Erythroblast (primary cell): ENCODE data around the gene MYO18A.
"Not testable (repeated sequence)": the region's sequence is repeated elsewhere in the genome, so short reads cannot be mapped to it uniquely, and the experiment has no call there.

Experiments
- DNase-seq, 2 experiments: peaks; one replicate each; lab custom pipeline; 2025; lab: John Stamatoyannopoulos, UW
- GATA1 ChIP-seq: IDR thresholded peaks from 2 replicates; pipeline ENCODE4 v1.6.1; 2011; ENCODE audit warnings: low read depth, mild to moderate bottlenecking, control low read depth, low read length, moderate library complexity
- POLR2A ChIP-seq: IDR thresholded peaks from 2 replicates; pipeline ENCODE4 v1.6.1; 2011; ENCODE audit warnings: mild to moderate bottlenecking, low read length

The MYO18A gene

DNA sequence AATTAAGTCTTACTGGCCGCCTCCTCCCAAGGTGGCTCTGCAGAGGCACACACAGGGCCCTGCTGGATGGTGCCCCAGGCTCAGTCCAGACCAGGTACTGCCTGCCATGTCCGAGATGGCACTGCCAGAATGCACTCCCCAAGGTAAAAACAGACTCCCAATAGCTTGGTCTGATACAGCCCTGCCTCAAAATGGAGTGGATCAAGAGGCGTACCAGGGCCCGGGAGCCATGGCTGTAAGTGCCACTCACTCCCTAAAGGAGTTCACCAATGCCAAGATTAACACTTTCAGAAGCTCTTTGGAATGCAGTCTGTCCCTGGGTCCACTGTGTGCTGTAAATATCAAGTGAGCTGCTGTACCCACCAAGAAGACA, 576 bp upstream of the MYO18A start:
- no peak for TF ChIP-seq POLR2A
- TF ChIP-seq GATA1 = no peak
- no peak for DNase-seq

GRCh38 chr17:29179232-29180033, 765 bp downstream of the MYO18A start:
- peak; percentile 70 for TF ChIP-seq POLR2A
- TF ChIP-seq GATA1 = no peak
- DNase-seq = peak; percentile 80 to 90

GRCh38 chr17:29178750-29179231, 1.4 kb downstream of the MYO18A start:
- peak; percentile 44 to 55 for DNase-seq
- TF ChIP-seq POLR2A (no peak), GATA1 (no peak)

DNA sequence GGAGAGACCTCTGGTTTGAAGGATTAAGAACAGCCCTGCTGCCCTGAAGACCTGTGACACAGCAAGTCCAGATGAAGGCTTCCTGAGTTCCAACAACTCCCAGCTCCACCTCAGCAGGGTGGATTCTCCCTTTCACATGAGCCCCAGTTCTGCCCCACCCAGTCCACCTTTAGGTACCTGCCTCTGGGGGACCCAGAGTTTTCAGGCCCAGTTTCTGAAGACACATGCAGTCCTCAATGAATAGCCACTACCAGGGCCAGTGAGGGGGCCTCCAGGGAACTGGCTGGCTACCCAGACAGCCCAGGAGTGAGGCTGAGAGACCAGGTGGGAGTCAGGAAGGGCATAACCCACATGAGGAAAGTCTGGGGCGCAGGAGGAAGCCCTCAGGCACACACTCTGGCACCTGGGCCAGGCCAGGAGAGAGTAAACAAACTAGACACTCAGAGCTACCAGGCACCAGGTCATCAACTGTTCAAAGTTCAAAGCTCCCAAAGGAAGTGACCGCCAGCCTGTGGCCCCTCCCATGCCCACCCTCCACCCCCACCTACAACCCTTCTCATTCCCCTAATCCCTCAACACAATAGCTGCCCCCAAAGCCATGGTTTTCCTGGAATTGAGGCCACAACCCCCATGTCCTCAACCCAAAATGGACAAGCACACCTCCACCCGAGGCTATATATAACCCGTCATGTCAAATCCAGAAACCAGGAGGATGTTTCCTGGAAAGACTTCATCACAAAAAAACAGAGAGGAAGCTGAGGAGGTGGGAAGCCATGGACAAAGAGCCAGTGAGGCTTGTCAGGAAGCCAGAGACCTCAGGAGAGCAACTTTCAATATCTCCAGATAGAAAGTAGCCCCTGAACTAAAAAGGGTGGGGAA, 2.1 kb downstream of the MYO18A start:
- TF ChIP-seq POLR2A (no peak), GATA1 (no peak)
- DNase-seq = peak in 1 of 2 experiments; percentile 12

- peak in 1 of 2 experiments; percentile 21 for DNase-seq
- TF ChIP-seq POLR2A = no peak
- no peak for TF ChIP-seq GATA1
Observed at GRCh38 chr17:29177541-29177870, 2.7 kb downstream of the MYO18A start.

- DNase-seq = peak; percentile 72 to 76
- TF ChIP-seq POLR2A = peak; percentile 60
- no peak for TF ChIP-seq GATA1
Observed at GRCh38 chr17:29176558-29177351, 3.4 kb downstream of the MYO18A start.

DNA sequence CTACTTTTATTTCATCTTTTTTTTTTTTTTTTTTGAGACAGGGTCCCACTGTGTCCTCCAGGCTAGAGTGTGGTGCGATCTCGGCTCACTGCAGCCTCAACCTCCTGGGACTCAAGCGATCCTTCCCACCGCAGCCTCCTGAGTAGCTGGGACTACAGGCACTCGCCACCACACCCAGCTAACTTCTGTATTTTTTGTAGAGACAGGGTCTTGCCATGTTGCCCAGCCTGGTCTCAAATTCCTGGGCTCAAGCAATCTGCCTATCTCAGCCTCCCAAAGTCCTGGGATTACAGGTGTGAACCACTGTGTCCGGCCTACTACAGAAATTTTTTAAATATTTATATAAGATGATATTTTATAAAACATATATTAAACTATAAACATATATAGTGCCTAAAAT, 4.8 kb downstream of the MYO18A start:
- no peak for TF ChIP-seq GATA1
- no peak for TF ChIP-seq POLR2A
- no peak for DNase-seq

- DNase-seq = no peak
- TF ChIP-seq GATA1 (no peak), POLR2A (no peak)
Observed at GRCh38 chr17:29172589-29172988, 7.6 kb downstream of the MYO18A start.

- TF ChIP-seq POLR2A (no peak), GATA1 (no peak)
- DNase-seq = no peak
Observed at GRCh38 chr17:29170682-29171081, 9.5 kb downstream of the MYO18A start.

- DNase-seq = no peak
- TF ChIP-seq GATA1 (no peak), POLR2A (no peak)
Observed at GRCh38 chr17:29169806-29170591, 10.2 kb downstream of the MYO18A start.

DNA sequence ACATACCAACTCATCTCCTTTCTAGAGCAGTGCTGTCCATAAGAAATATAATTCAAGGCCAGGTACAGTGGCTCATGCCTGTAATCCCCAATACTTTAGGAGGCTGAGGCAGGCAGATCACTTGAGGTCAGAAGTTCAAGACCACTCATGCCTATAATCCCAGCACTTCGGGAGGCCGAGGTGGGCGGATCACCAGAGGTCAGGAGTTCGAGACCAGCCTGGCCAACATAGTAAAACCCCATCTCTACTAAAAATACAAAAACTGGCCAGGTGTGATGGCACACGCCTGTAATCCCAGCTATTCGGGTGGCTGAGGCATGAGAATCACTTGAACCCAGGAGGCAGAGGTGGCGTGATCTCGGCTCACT, 11.5 kb downstream of the MYO18A start:
- not testable (repeated sequence) for DNase-seq

GRCh38 chr17:29168079-29168758, 12.0 kb downstream of the MYO18A start:
- no peak for DNase-seq
- TF ChIP-seq POLR2A = no peak
- no peak for TF ChIP-seq GATA1
